HK-2 (cell line): ENCODE results near the gene MAFG.

Source experiments
- DNase-seq: peaks from one replicate; pipeline ENCODE4 v3.0.0-alpha.2; 2018; ENCODE audit not compliant: unreplicated experiment

The MAFG gene

DNA sequence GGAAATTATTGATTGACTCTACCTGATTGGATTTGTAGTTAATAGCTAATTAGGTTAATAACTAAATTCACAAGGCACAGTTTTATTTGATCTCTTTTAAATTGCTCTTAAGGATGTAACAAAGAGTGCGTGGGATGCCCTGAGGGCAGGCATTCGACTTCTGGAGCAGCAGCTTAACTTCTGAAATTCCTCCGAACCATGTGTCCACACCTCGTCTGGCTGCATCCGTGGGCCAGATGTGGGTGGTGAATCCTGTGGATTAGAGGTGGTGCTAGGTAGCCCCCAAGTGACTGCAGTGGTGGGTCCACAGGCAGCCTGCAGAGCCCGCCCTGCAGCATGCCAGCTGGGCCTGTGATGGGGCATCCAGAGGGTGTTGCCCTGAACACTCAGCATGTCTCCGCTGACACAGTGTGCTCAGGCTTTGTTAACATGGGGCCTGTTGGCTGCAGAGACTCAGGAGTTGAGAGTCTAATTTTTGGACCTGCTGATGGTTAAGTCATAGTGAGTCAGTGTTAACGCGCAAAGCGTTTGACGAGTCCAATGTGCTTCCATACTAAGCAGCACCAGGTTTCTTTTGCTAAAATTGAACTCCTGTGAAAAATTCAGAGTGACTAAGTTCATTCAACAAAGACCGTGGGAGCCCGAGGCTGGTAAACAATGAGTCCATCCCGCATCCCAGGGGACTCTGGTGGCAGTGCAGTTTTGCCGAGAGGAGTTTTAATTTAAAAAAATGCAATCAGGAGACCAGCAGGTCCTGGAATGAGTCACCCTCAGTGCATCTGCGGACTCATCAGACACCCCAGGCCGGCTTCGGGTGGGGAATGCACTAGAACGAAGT, 29.3 kb downstream of the MAFG start:
- peak; percentile 41 for DNase-seq

- no peak for DNase-seq
These were observed 32.1 kb downstream of the MAFG start for GRCh38 chr17:81895400-81895799.

- DNase-seq: no peak
These were observed 36.3 kb downstream of the MAFG start for GRCh38 chr17:81891303-81891552.

- no peak for DNase-seq
These were observed 36.9 kb downstream of the MAFG start for GRCh38 chr17:81890447-81891302.

GRCh38 chr17:81889602-81890001, 37.9 kb downstream of the MAFG start:
- DNase-seq: no peak

DNA sequence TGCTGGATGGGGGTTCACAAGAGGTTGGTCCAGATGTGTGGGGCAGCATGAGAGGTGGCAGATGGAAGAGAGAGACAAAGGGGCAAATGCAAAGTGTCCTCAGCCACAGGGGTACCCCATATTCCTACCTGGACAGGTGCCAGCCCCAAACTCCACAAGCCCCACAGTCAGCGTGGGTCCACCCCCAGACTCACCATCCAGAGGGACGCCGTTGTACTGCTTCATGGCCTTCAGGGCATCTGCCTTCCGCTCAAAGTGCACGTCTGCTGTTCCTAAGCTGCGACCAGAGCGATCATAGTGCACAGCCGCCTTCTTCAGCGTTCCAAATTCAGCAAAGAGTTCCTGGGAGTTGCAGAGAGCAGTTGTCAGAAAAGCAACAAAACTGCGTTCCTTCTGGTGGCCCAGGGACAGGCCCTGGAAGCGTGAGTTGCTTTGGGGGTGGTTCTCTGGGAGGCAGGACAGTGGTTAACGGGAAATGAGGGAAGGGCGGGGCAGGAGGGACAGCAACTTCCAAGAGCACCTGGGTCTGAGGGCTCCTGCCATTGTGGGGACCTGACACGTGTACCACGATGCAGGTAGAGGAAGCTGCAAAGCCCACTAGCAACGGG, 38.4 kb downstream of the MAFG start:
- no peak for DNase-seq

GRCh38 chr17:81888105-81888987, 39.2 kb downstream of the MAFG start:
- no peak for DNase-seq

GRCh38 chr17:81885869-81886548, 41.5 kb downstream of the MAFG start:
- peak; percentile 91 for DNase-seq

- no peak for DNase-seq
These were observed 42.1 kb downstream of the MAFG start for GRCh38 chr17:81885454-81885853.

DNA sequence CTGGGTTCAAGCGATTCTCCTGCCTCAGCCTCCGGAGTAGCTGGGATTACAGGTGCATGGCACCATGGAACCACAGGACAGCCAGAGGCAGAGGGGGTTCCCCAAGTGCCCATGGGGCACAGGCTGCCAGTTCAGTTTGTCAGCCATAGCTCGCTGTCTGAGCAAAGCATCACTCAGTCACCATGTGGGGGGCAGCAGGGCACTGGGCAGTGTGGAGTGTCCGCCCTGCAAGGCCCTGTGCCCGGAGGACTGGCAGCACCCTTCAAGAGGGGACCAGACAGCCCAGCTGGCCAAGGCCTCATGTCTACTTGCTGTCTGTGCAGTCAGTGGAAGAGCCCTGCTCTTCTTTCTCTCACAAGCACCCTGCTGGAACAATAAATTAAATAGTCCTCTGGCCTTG, 42.6 kb downstream of the MAFG start:
- no peak for DNase-seq

DNA sequence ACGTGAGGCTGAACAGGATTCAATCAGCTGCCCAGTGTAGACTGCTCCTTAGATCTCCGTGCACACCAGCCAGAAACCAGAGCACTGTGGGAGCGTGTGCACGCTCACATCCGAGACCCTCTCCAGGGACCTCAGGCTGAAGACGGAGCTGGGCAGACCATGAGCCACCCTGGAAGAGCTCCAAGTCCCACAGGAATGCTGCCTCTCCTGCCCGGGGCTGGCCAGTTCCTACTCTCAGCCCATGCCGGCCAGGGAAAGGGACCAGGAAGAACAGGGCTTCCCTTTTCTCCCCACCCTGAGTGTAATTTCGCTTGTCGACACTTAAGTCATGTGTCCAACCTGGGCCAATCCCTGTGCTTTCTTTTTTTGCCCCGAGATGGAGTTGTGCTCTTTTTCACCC, 43.0 kb downstream of the MAFG start:
- DNase-seq: no peak

GRCh38 chr17:81879121-81879520, 48.4 kb downstream of the MAFG start:
- DNase-seq: no peak

DNA sequence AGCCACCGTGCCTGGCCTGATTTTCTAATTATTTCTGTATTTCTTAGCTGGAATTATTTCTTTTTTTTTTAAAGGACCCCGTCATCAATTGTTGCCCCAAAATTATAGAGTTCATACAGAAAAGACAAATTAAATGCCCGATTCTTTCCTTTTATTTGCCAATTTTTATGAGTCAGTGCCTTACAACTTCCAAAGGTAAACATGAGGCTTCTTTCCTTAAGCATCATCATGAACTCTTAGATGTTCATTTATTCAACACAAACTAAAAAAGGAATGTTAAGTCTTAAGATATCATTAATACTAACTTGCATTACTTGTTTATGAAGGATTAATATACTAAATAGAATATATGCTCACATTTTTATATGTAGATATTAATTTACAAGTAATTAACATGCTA, 49.2 kb downstream of the MAFG start:
- no peak for DNase-seq

DNA sequence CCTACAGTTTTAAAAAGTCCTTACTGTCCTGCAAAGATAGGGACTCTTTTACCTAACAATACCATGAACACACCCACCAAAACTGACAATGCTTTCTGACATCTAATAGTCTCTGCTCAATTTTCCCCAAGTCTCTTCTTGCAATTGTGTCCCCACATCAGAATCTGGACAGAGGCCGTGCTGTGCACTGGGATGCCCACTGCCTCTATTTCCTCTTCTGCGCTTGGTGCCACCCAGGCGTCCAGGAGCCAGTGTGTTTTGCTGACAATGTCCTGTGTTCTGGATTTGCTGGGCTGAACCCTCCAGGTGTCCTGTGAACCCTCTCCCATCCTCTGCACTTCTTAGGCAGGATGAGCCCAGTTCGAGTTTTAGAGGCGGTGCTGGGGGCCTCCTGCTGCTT, 50.0 kb downstream of the MAFG start:
- DNase-seq: no peak

GRCh38 chr17:81871387-81872230, 55.9 kb downstream of the MAFG start:
- peak; percentile 94 for DNase-seq

- DNase-seq: no peak
These were observed 56.6 kb downstream of the MAFG start, which contains the start of gene ARHGDIA for GRCh38 chr17:81870981-81871386. ARHGDIA (minus strand) TSS chr17:81871337; CDS start chr17:81869930, 1,407 bp downstream.

- peak; percentile 54 for DNase-seq
These were observed 57.2 kb downstream of the MAFG start for GRCh38 chr17:81870131-81870980.

- DNase-seq: no peak
These were observed 58.1 kb downstream of the MAFG start for GRCh38 chr17:81869221-81870130.
